WI38 (cell line): ENCODE measurements around the gene FHAD1.

Experiments
- H3K4me3 ChIP-seq: 2 replicates; pipeline ENCODE4 v1.5.1; 2011; ENCODE audit warnings: low read depth, mild to moderate bottlenecking, control low read depth, low read length
- CTCF ChIP-seq: IDR thresholded peaks from 2 replicates; pipeline ENCODE4 v1.5.1; 2012; ENCODE audit warnings: low read depth, mild to moderate bottlenecking, control low read depth, low read length

Gene FHAD1

DNA sequence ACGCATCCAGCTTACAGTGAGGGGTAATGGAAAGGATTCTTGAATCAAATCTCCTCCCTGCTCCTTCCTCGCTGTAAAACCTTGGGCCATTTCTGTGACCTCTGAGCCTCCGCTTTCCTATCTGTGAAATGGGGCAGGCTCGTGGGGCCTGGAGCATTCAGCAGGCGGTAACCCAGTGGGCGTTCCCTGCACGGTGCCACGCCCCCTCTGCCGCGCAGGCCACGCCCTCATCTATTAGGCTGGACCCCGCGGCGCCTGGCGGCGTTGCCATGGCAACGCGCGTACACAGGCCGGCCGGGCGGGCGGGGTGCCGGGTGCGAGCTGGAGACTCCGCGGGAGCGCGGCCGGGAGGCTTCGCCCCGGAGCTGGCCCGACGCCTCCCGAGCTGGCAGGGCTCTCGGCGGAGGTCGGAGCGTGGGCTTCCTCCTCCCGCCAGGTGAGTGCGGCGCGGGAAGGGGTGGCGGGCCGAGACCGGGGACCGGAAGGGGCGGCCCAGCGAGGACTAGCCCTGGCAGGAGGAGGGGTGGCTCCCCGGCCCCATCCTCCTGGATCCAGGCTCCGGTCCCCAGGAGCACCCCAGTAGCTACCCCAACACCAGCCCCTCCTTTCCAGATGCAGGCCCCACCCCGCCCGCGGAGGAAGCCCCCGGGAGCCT, at the start of gene FHAD1:
Gene FHAD1, plus strand, starts transcription at position 264 of the 655 bp plus-strand sequence. CDS start 4,562 bp downstream, outside the sequence.
- TF ChIP-seq CTCF: no peak
- H3K4me3 ChIP-seq: peak within 1 kb of the TSS; percentile 29

- H3K4me3 ChIP-seq: no peak overlapping the region
- TF ChIP-seq CTCF: no peak
Measured at GRCh38 chr1:15197591-15198447, 49.2 kb upstream of the FHAD1 start.

DNA sequence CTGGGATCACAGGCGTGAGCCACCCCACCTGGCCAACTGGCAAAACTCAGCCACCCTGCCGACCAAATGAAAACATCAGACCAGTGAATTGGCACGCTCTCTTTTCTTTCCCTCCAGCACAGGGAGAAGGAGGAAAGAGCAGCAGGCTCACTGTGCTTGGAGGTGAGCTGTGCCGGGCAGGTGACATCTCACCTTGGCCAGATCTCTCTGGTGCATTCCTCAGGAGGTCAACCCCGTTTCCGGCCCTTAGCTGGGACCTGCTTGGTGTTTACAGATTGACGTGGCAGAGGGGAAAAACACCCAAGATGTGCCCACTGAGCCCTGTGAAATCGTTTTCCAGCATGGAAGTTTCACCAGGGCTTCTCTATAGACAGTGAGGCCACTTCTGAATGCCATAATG, 48.3 kb upstream of the FHAD1 start:
- no peak for TF ChIP-seq CTCF
- H3K4me3 ChIP-seq: no peak overlapping the region

DNA sequence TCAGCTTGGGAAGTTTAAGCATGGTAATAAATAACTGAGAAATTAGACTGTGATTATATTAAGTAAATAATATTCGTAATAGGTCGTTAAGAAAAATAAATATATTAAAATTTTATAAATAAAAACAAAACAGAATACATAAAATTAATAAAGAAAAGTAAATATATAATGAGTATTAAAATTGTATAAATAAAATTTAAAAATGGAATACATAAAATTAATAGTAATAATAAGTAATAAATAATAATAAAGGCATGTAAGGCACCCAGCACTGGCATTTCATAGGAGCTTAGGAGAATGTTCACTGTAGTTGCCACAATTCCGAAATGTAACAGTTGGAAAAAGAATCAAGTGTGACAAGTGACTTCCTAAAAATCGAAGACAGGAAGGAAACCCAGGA, 45.8 kb upstream of the FHAD1 start:
- H3K4me3 ChIP-seq: peak overlapping the region; percentile 53; the same call in 1 of the 2 replicates
- no peak for TF ChIP-seq CTCF

DNA sequence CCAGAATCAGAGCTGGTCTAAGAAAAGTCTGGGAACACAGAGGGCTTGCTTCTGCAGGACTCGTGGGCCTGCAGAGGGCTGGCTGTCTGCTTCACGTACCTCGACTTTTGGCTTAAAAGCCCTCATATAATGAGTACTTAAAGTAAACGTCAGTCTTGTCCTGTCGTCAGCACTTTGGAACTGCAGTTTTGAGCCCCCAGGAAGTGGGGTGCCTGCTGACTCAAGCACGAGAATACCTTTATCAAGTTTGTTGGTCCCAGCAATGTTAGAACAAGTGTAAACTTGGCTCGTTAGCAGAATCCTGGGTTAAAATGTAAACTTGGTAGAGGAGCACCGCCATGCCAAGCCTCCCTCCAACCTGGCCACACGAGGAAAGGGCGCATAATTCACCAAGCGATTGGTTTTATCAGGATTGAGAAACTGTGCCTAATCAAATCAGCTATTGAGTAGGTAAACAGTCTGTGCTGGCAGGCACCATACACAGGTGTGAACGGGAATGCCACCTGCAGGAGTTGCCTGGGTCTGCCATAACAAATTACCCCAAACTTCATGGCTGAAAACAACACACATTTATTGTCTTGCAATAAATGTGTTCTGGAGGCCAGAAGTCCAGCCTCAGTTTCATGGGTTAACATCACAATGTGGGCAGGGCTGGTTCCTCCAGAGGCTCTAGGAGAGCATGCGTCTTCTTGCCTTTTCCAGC, 45.0 kb upstream of the FHAD1 start:
- H3K4me3 ChIP-seq: no peak overlapping the region
- TF ChIP-seq CTCF: no peak

- no peak overlapping the region for H3K4me3 ChIP-seq
- no peak for TF ChIP-seq CTCF
Measured at GRCh38 chr1:15204931-15205330, 42.1 kb upstream of the FHAD1 start.
